Motor neuron (in vitro differentiated cells): Measurements from ENCODE around the gene TFEB. TPM values are rescaled to one million over a fixed set of nuclear protein-coding genes. Genes with fewer than 3 reads are reported as not detected.
A peak's percentile ranks its signal among the peaks of the same experiment; 100 is the strongest.

Source experiments
- ATAC-seq, 8 experiments: fragments of 200-7000 bp; cut with Tn5 transposase; replicated peaks in 6 of 8; 2 replicates each; pipeline ENCODE4 v1.8.0; 2021; ENCODE audit warnings: mild to moderate bottlenecking in 8 of 8, moderate library complexity in 8 of 8
- H3K27ac ChIP-seq, 2 donors: fragments of 250-450 bp; sonication (Bioruptor Pico); 2 replicates each; pipeline ENCODE4 v1.9.0; 2021; ENCODE audit warnings: antibody characterized with exemption in 2 of 2, mild to moderate bottlenecking in 2 of 2, moderate library complexity in 1 of 2
- H3K4me1 ChIP-seq, 2 donors: fragments of 250-450 bp; sonication (Bioruptor Pico); replicated peaks in 1 of 2; 2 replicates each; pipeline ENCODE4 v1.6.1; 2021; ENCODE audit warnings: antibody characterized with exemption in 2 of 2, mild to moderate bottlenecking in 2 of 2, moderate library complexity in 1 of 2
- H3K4me3 ChIP-seq, 5 donors: fragments of 250-450 bp; sonication (Bioruptor Pico); 2 replicates each; pipeline ENCODE4 v1.9.0; 2021; ENCODE audit warnings: antibody characterized with exemption in 5 of 5, mild to moderate bottlenecking in 5 of 5, moderate library complexity in 4 of 5
- WGBS, 10 experiments: fragments of 450-650 bp; shearing (Covaris generic); methylation state at CpG; one replicate each; pipeline ENCODE4 v1.0.0; 2022; 5-methylcytosine and 5-hydroxymethylcytosine counted together
- in situ Hi-C, 9 experiments: fragments of 400-800 bp; cut with MboI; loops; one replicate each; pipeline ENCODE4 v1.15.0; 2021; ENCODE audit warnings: low sequenced_read_pairs in 9 of 9, low pct_unique_long_range_greater_than_20kb in 2 of 9; ENCODE audit not compliant: unreplicated experiment in 9 of 9
- total RNA-seq, 8 experiments: library from RNA; unstranded; fragments of 300-600 nt; gene quantifications; 2 replicates each; pipeline versions ENCODE4 v1.2.3 to v1.2.4, GENCODE V29; 2022

Gene TFEB
- total RNA-seq, 8 experiments from 2014 or later, result 1.4 to 8.5 (median 5.3) TPM

GRCh38 chr6:41657131-41658094 is 78.0 kb downstream of the TFEB start:
- H3K27ac ChIP-seq, result no peak overlapping the region
- ATAC-seq, result peak in 1 of 8 experiments; percentile 10
- H3K4me3 ChIP-seq, result no peak overlapping the region
- peaks cover 18 to 43% of the 10 kb centered on the region in 2 donors for H3K4me1 ChIP-seq
- WGBS, 10 experiments, result 0 to 88% (median 69%) methylated on average over 1 to 6 of the region's 23 CpGs; no CpG with 5 or more reads in 1 of the 10 experiments
- in situ Hi-C loops, result loop anchor here in 1 of 9 experiments (25.0 kb wide), 1 partner anchor 295 kb away; no protein-coding TSS in a partner anchor

DNA sequence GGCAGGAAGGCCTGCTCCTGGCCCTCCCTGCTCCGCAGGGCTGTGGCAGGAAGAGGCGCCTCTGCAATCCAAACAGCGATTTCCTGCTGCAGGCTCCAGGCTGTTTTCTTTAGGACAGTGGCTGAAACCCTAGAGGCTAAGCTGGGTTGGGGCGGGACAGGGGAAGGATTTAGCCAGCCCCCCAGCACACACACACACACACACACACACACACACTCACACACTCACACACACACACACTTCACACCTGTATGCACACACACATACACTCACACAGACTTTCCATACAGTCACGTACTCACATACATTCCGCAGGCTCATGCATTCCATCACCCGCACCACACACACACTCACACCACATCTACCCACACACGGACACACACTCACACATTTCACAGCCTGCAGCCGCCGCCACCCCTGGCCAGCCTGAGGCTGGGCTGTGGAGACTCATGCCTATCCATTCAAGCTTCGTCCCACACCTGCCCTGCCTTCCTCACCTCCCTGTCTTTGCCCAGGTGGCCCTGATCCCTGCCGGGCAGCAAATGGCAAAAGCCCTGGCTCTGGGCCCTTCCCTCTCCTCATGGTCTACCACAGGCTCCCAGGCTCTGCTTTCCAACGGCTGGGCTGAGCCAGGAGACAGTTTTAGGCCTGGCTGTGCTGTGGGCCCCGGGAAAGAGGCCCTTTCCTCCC is 79.3 kb downstream of the TFEB start:
- peak in 7 of 8 experiments; percentile 13 to 36 (median 34) for ATAC-seq
- H3K4me1 ChIP-seq, result peaks cover 18 to 43% of the 10 kb centered on the region in 2 donors
- in situ Hi-C loops, result loop anchor here in 1 of 9 experiments (25.0 kb wide), 1 partner anchor 294 kb away; no protein-coding TSS in a partner anchor
- no peak overlapping the region for H3K4me3 ChIP-seq
- no peak overlapping the region for H3K27ac ChIP-seq
- 80 to 100% (median 93%) methylated on average over 1 to 3 of the region's 14 CpGs; no CpG with 5 or more reads in 4 of the 10 experiments for WGBS, 10 experiments

- Histone ChIP-seq H3K4me1 (peaks cover 18 to 43% of the 10 kb centered on the region in 2 donors), H3K4me3 (no peak overlapping the region), H3K27ac (no peak overlapping the region)
- in situ Hi-C loops, result loop anchor here in 1 of 9 experiments (25.0 kb wide), 1 partner anchor 293 kb away; no protein-coding TSS in a partner anchor
- WGBS, 10 experiments, result 20 to 87% (median 52%) methylated on average over 1 to 6 of the region's 12 CpGs; no CpG with 5 or more reads in 4 of the 10 experiments
- peak in 5 of 8 experiments; percentile 13 to 36 (median 29) for ATAC-seq
Measured at GRCh38 chr6:41655646-41656001, 79.8 kb downstream of the TFEB start.

DNA sequence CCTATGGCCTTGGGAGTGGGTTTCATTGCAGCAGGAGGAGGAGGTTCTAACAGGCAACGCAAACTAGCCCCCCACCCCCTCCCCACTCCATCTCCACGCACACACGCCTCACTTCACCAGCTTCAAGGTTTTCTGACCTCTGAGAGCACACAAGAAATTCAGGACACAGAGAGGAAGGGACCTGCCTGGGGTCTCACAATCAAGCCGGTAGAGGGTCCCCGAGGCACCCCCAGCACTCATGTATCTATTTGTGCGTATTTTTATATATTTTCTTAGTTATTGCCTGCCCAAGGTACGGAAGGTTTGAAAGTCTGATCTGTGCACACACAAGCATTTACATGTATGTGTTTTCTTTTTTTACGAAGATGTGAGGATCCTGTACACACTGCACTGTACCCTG is 80.2 kb downstream of the TFEB start:
- Histone ChIP-seq H3K4me3 (no peak overlapping the region), H3K4me1 (peaks cover 18 to 43% of the 10 kb centered on the region in 2 donors), H3K27ac (no peak overlapping the region)
- ATAC-seq, result no peak
- WGBS, 10 experiments, result 25 to 100% (median 92%) methylated on average over 1 to 5 of the region's 8 CpGs; no CpG with 5 or more reads in 3 of the 10 experiments
- in situ Hi-C loops, result loop anchor here in 1 of 9 experiments (25.0 kb wide), 1 partner anchor 293 kb away; no protein-coding TSS in a partner anchor

DNA sequence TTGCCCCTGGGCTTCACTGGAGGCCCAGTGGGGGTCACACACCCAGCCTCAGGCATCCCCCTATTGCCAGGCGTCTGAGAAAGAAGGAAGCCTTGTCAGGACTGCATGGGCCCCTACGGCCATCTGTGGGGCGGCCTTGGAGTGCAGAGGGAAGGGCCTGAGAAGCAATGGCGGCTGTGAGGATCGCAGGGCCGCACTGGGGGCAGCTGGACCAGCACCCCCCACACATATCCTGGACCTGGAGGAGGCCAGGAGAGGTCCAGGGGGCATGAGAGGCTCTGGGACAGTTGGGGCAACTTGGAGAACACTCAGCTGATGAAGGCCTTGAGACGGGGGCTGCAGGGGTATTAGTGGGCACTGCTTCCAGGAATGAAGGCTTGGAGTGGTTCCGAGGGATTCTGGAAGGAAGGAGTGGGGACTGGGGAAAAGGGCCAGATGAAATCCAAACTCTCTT is 80.7 kb downstream of the TFEB start:
- peaks cover 18 to 43% of the 10 kb centered on the region in 2 donors for H3K4me1 ChIP-seq
- in situ Hi-C loops, result loop anchor here in 1 of 9 experiments (25.0 kb wide), 1 partner anchor 292 kb away; no protein-coding TSS in a partner anchor
- 50% methylated on average over 2 of the region's 8 CpGs; no CpG with 5 or more reads in 9 of the 10 experiments for WGBS, 10 experiments
- no peak for ATAC-seq
- H3K27ac ChIP-seq, result no peak overlapping the region
- H3K4me3 ChIP-seq, result no peak overlapping the region

DNA sequence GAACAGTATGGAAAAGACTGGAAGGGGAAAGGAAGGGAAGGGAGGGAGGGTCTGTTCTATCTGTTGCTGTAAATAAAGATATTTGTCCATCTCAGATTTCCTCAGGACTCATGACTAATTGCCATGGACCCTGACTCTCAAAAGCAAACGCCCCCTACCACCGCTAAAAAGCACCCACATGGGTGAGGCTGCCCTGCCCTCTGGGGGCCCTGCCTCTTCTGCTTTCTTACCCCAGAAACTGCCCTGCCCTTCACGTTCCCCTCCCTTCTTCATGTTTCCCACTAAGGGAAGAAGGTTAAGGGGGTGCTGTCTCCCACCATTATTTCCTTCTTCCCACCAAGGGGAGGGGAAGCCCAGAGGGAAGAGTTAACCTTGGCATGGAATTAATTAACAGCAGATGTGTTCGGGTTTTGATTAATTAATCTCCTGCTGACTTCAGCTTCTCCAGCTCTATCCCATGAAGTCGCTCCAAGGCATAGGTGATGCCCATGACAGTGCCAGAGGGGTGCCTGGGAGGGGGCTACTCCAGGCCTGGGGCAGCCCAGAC is 81.2 kb downstream of the TFEB start:
- Histone ChIP-seq H3K27ac (no peak overlapping the region), H3K4me1 (peaks cover 18 to 42% of the 10 kb centered on the region in 2 donors), H3K4me3 (no peak overlapping the region)
- WGBS, 10 experiments, result 17 to 100% (median 80%) methylated on average over 1 of the region's 5 CpGs; no CpG with 5 or more reads in 5 of the 10 experiments
- peak in 1 of 8 experiments; percentile 12 for ATAC-seq
- in situ Hi-C loops, result loop anchor here in 1 of 9 experiments (25.0 kb wide), 1 partner anchor 292 kb away; no protein-coding TSS in a partner anchor

GRCh38 chr6:41653691-41654090 is 81.7 kb downstream of the TFEB start:
- Histone ChIP-seq H3K27ac (no peak overlapping the region), H3K4me1 (peaks cover 14 to 37% of the 10 kb centered on the region in 2 donors), H3K4me3 (no peak overlapping the region)
- ATAC-seq, result peak in 2 of 8 experiments; percentile 22 to 38
- no CpG with 5 or more reads among the region's 5 CpGs for WGBS, 10 experiments
- in situ Hi-C loops, result loop anchor here in 1 of 9 experiments (25.0 kb wide), 1 partner anchor 291 kb away; no protein-coding TSS in a partner anchor

DNA sequence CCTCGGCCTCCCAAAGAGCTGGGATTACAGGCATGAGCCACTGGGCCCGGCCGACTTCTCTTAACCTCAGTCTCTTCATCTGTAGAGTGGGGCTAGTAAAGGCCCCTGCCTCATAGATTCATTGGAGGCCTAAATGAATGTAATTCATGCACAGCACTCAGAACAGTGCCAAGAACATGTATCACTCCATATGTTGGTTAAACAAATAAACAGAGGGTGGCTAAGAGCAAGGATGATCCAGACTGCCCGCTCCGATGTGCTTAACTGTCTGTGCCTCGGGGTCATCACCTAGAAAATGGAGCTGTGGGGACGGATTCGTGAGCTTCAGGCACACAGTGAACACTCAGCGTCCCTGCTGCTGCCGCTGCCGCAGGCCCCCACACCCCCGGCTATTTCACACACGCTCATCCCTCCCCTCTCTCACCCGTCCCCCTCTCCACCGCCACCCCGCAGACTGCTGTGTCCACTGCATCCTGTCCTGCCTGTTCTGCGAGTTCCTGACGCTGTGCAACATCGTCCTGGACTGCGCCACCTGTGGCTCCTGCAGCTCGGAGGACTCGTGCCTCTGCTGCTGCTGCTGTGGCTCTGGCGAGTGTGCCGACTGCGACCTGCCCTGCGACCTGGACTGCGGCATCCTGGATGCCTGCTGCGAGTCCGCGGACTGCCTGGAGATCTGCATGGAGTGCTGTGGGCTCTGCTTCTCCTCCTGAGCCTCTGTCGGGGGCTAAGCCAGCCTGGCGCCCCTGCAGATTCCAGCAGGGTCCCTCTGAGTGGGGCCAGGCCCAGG is 82.3 kb downstream of the TFEB start:
- in situ Hi-C loops, result loop anchor here in 1 of 9 experiments (25.0 kb wide), 1 partner anchor 291 kb away; no protein-coding TSS in a partner anchor
- peaks cover 9 to 31% of the 10 kb centered on the region in 2 donors for H3K4me1 ChIP-seq
- no peak overlapping the region for H3K27ac ChIP-seq
- ATAC-seq, result no peak
- H3K4me3 ChIP-seq, result no peak overlapping the region
- WGBS, 10 experiments, result 83 to 100% (median 90%) methylated on average over 1 to 3 of the region's 32 CpGs; no CpG with 5 or more reads in 5 of the 10 experiments

DNA sequence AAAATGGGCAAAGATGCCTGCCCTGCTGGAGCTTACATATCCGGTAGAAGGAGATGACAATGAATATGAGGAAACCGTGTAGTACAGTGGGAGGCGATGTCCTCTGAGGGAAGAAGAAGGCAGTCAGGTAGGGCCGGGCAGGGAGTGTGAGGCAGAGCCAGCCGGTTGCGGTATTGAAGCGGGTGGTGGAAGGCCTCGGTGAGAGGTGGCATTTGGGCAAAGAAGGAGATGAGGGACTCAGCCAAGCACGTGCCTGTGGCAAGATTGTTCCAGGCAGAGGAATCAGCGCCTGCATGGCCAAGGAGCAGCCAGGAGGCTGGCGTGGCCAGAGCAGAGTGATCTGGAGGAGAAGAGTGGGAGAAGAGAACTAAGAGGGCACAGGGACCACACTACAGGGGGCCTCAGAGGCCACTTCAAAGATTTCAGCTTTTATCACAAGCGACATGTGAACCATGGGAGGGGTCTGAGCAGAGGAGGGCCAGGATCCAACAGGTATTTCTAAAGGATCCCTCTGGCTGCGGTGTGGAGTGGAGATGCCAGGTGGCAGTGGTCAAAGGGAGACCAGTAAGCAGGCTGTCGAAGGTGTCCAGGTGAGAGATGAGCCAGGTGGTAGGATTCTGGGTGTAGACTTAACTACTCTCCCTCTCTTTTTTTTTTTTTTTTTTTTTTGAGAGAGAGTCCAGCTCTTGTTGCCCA is 83.3 kb downstream of the TFEB start:
- in situ Hi-C loops, result loop anchor here in 1 of 9 experiments (25.0 kb wide), 1 partner anchor 290 kb away; no protein-coding TSS in a partner anchor
- no peak for ATAC-seq
- WGBS, 10 experiments, result 72 to 94% (median 87%) methylated on average over 5 to 13 of the region's 14 CpGs; no CpG with 5 or more reads in 4 of the 10 experiments
- H3K27ac ChIP-seq, result no peak overlapping the region
- no peak overlapping the region for H3K4me3 ChIP-seq
- peaks cover 9 to 26% of the 10 kb centered on the region in 2 donors for H3K4me1 ChIP-seq

DNA sequence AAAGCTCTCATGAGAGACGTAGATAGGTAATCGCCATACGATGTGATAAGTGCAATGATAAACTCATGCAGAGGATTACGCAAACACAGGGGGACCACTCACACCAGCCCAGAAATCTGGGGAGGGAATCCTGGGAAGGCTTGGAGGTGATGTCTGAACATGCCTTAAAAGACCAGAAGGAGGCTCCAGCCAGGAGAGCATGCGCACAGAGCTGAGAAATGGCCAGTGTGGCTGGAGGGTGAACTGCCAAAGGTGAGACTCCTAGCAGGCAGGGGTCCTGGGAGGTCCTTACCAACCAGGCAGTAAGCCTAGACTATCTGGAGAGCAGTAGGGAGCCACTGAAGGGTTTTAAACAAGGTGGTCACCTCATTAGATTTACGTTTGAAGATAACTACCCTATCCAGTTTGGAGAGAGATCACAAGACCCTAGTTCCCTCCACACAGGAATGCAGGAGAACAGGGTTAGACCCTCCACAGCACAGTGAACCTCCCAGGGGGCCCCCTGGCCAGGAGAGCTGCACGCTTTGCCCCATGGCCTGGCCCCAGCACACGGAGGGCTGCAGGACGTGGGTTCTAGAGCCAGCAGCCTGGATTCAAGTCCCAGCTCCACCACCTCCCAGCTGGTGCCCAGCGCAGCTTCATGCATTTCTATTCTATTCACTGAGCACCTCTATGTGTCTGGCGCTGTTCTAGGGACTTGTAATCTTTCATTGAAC is 84.0 kb downstream of the TFEB start:
- H3K4me3 ChIP-seq, result no peak overlapping the region
- no peak overlapping the region for H3K27ac ChIP-seq
- peaks cover 9 to 23% of the 10 kb centered on the region in 2 donors for H3K4me1 ChIP-seq
- in situ Hi-C loops, result loop anchor here in 1 of 9 experiments (25.0 kb wide), 1 partner anchor 289 kb away; no protein-coding TSS in a partner anchor
- 53 to 100% (median 82%) methylated on average over 1 to 7 of the region's 11 CpGs; no CpG with 5 or more reads in 2 of the 10 experiments for WGBS, 10 experiments
- no peak for ATAC-seq
